ENCODE measurements around the gene PCTP. TPM values are rescaled to one million over a fixed set of nuclear protein-coding genes. Genes with fewer than 3 reads are reported as not detected.

Gene PCTP
- total and polyA plus RNA-seq, 4 experiments from 2014 or later, result 2.3 to 4.7 (median 3.0) TPM

- CTCF ChIA-PET (ENCODE audit: partially characterized antibody), result interaction anchor here (1.6 kb wide), 1 partner anchor 10 kb away, joined by 7 read pairs; no protein-coding TSS in a partner anchor
- Histone ChIP-seq H3K4me3 (ENCODE audit: low read length in 2 of 2) (no peak overlapping the region), H3K9me3 (ENCODE audit: control insufficient read depth in 1 of 2, low read length in 2 of 2) (no peaks in the 10 kb centered on the region), H3K27me3 (ENCODE audit: insufficient read depth, low read length) (no peaks in the 10 kb centered on the region), H3K27ac (ENCODE audit: low read depth, low read length) (no peak overlapping the region), H3K4me1 (ENCODE audit: insufficient read depth, low read length) (no peaks in the 10 kb centered on the region), H3K36me3 (ENCODE audit: insufficient read depth, low read length) (no peaks in the 10 kb centered on the region)
- no peak overlapping the region for H3K27ac Mint-ChIP-seq
- no peak for DNase-seq
- H3K9me3 Mint-ChIP-seq, result no peaks in the 10 kb centered on the region
- no peak overlapping the region for H3K4me3 Mint-ChIP-seq
- no peaks in the 10 kb centered on the region for H3K36me3 Mint-ChIP-seq
- POLR2A ChIA-PET (ENCODE audit: partially characterized antibody), result no interaction called here
- H3K27me3 Mint-ChIP-seq, result peaks cover 25 to 46% of the 10 kb centered on the region in 2 donors
- no peaks in the 10 kb centered on the region for H3K4me1 Mint-ChIP-seq
- intact Hi-C loops (cut with micrococcal nuclease), result no loop called here
Observed at GRCh38 chr17:55727920-55728319, 22.9 kb upstream of the PCTP start.

DNA sequence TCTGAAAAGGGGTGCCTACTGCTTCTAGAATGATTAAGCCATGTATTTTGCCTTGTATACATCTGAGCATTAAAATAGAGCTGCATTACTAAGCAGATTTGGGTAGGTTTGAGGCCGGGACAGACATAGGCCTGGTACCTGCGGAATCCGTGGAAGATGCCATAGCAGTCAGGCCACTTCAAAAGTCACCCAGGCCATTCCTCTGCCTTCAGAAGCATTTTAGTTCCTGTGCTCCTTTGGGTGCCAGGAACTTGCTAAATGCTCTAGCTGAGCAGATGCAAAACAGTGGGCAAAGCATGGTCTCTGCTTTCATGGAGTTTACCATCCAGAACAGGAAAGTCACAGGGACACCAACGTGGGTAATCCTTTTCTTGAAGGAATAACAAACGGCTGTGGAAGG lies 22.5 kb upstream of the PCTP start:
- H3K27me3 ChIP-seq (ENCODE audit: insufficient read depth, low read length), result no peaks in the 10 kb centered on the region
- no peak overlapping the region for H3K27ac ChIP-seq (ENCODE audit: low read depth, low read length)
- intact Hi-C loops (cut with micrococcal nuclease), result no loop called here
- H3K9me3 ChIP-seq (ENCODE audit: control insufficient read depth in 1 of 2, low read length in 2 of 2), result no peaks in the 10 kb centered on the region
- Mint-ChIP-seq H3K9me3 (no peaks in the 10 kb centered on the region), H3K4me1 (no peaks in the 10 kb centered on the region), H3K36me3 (no peaks in the 10 kb centered on the region), H3K27me3 (peaks cover 27 to 44% of the 10 kb centered on the region in 2 donors), H3K4me3 (no peak overlapping the region), H3K27ac (no peak overlapping the region)
- no peak for DNase-seq
- ChIA-PET POLR2A (ENCODE audit: partially characterized antibody) (no interaction called here), CTCF (ENCODE audit: partially characterized antibody) (interaction anchor here (1.6 kb wide), 1 partner anchor 10 kb away, joined by 7 read pairs; no protein-coding TSS in a partner anchor)
- no peaks in the 10 kb centered on the region for H3K4me1 ChIP-seq (ENCODE audit: insufficient read depth, low read length)
- no peak overlapping the region for H3K4me3 ChIP-seq (ENCODE audit: low read length in 2 of 2)
- no peaks in the 10 kb centered on the region for H3K36me3 ChIP-seq (ENCODE audit: insufficient read depth, low read length)

- H3K27ac Mint-ChIP-seq, result no peak overlapping the region
- H3K4me3 ChIP-seq (ENCODE audit: low read length in 2 of 2), result no peak overlapping the region
- H3K36me3 ChIP-seq (ENCODE audit: insufficient read depth, low read length), result no peaks in the 10 kb centered on the region
- no peaks in the 10 kb centered on the region for H3K9me3 ChIP-seq (ENCODE audit: control insufficient read depth in 1 of 2, low read length in 2 of 2)
- no peaks in the 10 kb centered on the region for H3K36me3 Mint-ChIP-seq
- no peak overlapping the region for H3K27ac ChIP-seq (ENCODE audit: low read depth, low read length)
- H3K27me3 Mint-ChIP-seq, result peaks cover 27 to 43% of the 10 kb centered on the region in 2 donors
- H3K4me1 ChIP-seq (ENCODE audit: insufficient read depth, low read length), result no peaks in the 10 kb centered on the region
- H3K9me3 Mint-ChIP-seq, result no peaks in the 10 kb centered on the region
- POLR2A ChIA-PET (ENCODE audit: partially characterized antibody), result no interaction called here
- intact Hi-C loops (cut with micrococcal nuclease), result no loop called here
- H3K4me3 Mint-ChIP-seq, result no peak overlapping the region
- no peaks in the 10 kb centered on the region for H3K27me3 ChIP-seq (ENCODE audit: insufficient read depth, low read length)
- H3K4me1 Mint-ChIP-seq, result no peaks in the 10 kb centered on the region
- no peak for DNase-seq
- CTCF ChIA-PET (ENCODE audit: partially characterized antibody), result interaction anchor here (1.6 kb wide), 1 partner anchor 11 kb away, joined by 7 read pairs; no protein-coding TSS in a partner anchor
Observed at GRCh38 chr17:55728833-55729232, 22.0 kb upstream of the PCTP start.

- no peak overlapping the region for H3K27ac Mint-ChIP-seq
- H3K4me3 Mint-ChIP-seq, result no peak overlapping the region
- ChIA-PET POLR2A (ENCODE audit: partially characterized antibody) (no interaction called here), CTCF (ENCODE audit: partially characterized antibody) (interaction anchor here (1.6 kb wide), 1 partner anchor 12 kb away, joined by 7 read pairs; no protein-coding TSS in a partner anchor)
- no peak overlapping the region for H3K4me3 ChIP-seq (ENCODE audit: low read length in 2 of 2)
- H3K9me3 ChIP-seq (ENCODE audit: control insufficient read depth in 1 of 2, low read length in 2 of 2), result no peaks in the 10 kb centered on the region
- no peaks in the 10 kb centered on the region for H3K4me1 Mint-ChIP-seq
- intact Hi-C loops (cut with micrococcal nuclease), result no loop called here
- no peaks in the 10 kb centered on the region for H3K4me1 ChIP-seq (ENCODE audit: insufficient read depth, low read length)
- no peaks in the 10 kb centered on the region for H3K9me3 Mint-ChIP-seq
- no peaks in the 10 kb centered on the region for H3K36me3 ChIP-seq (ENCODE audit: insufficient read depth, low read length)
- no peak overlapping the region for H3K27ac ChIP-seq (ENCODE audit: low read depth, low read length)
- no peaks in the 10 kb centered on the region for H3K36me3 Mint-ChIP-seq
- H3K27me3 Mint-ChIP-seq, result peaks cover 31 to 40% of the 10 kb centered on the region in 2 donors
- H3K27me3 ChIP-seq (ENCODE audit: insufficient read depth, low read length), result no peaks in the 10 kb centered on the region
- no peak for DNase-seq
Observed at GRCh38 chr17:55729484-55729883, 21.4 kb upstream of the PCTP start.

DNA sequence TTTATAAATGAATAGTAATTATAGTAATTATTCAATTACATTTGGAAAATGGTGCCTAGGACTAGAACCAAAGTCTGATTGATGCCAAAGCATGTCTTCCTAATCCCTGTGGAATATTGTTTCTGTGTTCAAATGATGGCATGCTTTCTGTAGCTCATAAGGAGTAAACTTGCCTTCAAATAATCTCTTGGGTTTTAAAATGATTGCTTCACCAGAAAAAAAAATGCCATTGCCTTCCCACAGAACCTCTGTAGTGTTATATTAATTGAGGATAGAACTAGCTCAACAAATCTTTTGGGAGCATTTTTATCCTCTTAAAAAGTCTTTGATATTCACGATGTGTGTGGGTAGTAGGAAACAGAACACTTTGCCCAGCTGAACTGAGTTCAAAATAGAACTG lies 20.5 kb upstream of the PCTP start:
- Histone ChIP-seq H3K36me3 (ENCODE audit: insufficient read depth, low read length) (no peaks in the 10 kb centered on the region), H3K9me3 (ENCODE audit: control insufficient read depth in 1 of 2, low read length in 2 of 2) (no peaks in the 10 kb centered on the region), H3K27me3 (ENCODE audit: insufficient read depth, low read length) (no peaks in the 10 kb centered on the region), H3K4me3 (ENCODE audit: low read length in 2 of 2) (no peak overlapping the region), H3K27ac (ENCODE audit: low read depth, low read length) (no peak overlapping the region), H3K4me1 (ENCODE audit: insufficient read depth, low read length) (no peaks in the 10 kb centered on the region)
- H3K27ac Mint-ChIP-seq, result no peak overlapping the region
- H3K36me3 Mint-ChIP-seq, result no peaks in the 10 kb centered on the region
- ChIA-PET CTCF (ENCODE audit: partially characterized antibody) (interaction anchor here (1.0 to 1.1 kb wide), 2 partner anchors 12 to 204 kb away, joined by 4 read pairs; no protein-coding TSS in a partner anchor), POLR2A (ENCODE audit: partially characterized antibody) (no interaction called here)
- no peak for DNase-seq
- no peaks in the 10 kb centered on the region for H3K9me3 Mint-ChIP-seq
- H3K4me1 Mint-ChIP-seq, result no peaks in the 10 kb centered on the region
- H3K27me3 Mint-ChIP-seq, result peaks cover 31 to 34% of the 10 kb centered on the region in 2 donors
- intact Hi-C loops (cut with micrococcal nuclease), result no loop called here
- H3K4me3 Mint-ChIP-seq, result no peak overlapping the region

- DNase-seq, result no peak
- H3K36me3 ChIP-seq (ENCODE audit: insufficient read depth, low read length), result no peaks in the 10 kb centered on the region
- intact Hi-C loops (cut with micrococcal nuclease), result no loop called here
- H3K27me3 ChIP-seq (ENCODE audit: insufficient read depth, low read length), result no peaks in the 10 kb centered on the region
- Mint-ChIP-seq H3K27me3 (peaks cover 30 to 32% of the 10 kb centered on the region in 2 donors), H3K4me3 (no peak overlapping the region), H3K4me1 (no peaks in the 10 kb centered on the region), H3K27ac (no peak overlapping the region), H3K9me3 (no peaks in the 10 kb centered on the region), H3K36me3 (no peaks in the 10 kb centered on the region)
- POLR2A ChIA-PET (ENCODE audit: partially characterized antibody), result no interaction called here
- no peak overlapping the region for H3K4me3 ChIP-seq (ENCODE audit: low read length in 2 of 2)
- H3K27ac ChIP-seq (ENCODE audit: low read depth, low read length), result no peak overlapping the region
- no peaks in the 10 kb centered on the region for H3K4me1 ChIP-seq (ENCODE audit: insufficient read depth, low read length)
- H3K9me3 ChIP-seq (ENCODE audit: control insufficient read depth in 1 of 2, low read length in 2 of 2), result no peaks in the 10 kb centered on the region
- CTCF ChIA-PET (ENCODE audit: partially characterized antibody), result interaction anchor here (0.6 to 1.1 kb wide), 3 partner anchors 12 to 205 kb away, joined by 3 to 4 read pairs (median 4); partner anchors contain the start of gene PCTP
Observed at GRCh38 chr17:55730808-55731207, 20.0 kb upstream of the PCTP start.

DNA sequence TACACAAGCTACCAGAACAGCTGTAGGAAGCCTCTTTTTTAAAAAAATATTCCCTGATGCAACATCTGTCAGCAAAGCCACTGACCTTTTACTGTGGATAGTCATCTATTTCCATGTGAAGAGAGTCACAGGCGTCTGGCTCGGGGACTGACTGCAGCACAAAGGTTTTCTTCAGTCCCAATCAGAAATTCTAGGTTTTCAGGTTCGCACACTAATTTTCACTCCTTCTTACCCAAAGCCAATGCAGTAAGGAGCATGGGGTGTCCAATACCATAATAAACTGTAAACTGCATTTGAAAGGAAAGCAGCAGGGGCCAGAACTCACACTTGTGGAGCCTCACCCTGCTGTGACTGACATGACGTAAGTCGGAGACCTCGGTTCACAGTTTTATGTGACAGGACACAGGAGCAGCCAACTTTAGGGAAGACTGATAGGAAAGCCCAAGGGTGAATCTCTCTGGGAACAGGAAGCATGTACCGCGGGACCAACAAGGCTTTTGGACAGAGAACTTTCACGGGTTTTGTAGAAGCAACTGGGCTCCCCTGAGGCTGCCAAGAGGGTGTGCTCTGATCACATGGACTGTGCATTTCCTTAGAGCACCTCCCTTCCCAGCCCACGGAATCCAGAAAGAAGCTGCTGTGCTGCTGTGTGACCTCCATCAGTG lies 19.1 kb upstream of the PCTP start:
- CTCF ChIA-PET (ENCODE audit: partially characterized antibody), result no interaction called here
- Histone ChIP-seq H3K9me3 (ENCODE audit: control insufficient read depth in 1 of 2, low read length in 2 of 2) (no peaks in the 10 kb centered on the region), H3K4me3 (ENCODE audit: low read length in 2 of 2) (no peak overlapping the region), H3K27ac (ENCODE audit: low read depth, low read length) (no peak overlapping the region), H3K36me3 (ENCODE audit: insufficient read depth, low read length) (no peaks in the 10 kb centered on the region), H3K27me3 (ENCODE audit: insufficient read depth, low read length) (no peaks in the 10 kb centered on the region), H3K4me1 (ENCODE audit: insufficient read depth, low read length) (no peaks in the 10 kb centered on the region)
- DNase-seq, result no peak
- Mint-ChIP-seq H3K27me3 (peaks cover 23 to 26% of the 10 kb centered on the region in 2 donors), H3K4me3 (no peak overlapping the region), H3K4me1 (no peaks in the 10 kb centered on the region), H3K36me3 (no peaks in the 10 kb centered on the region), H3K9me3 (no peaks in the 10 kb centered on the region), H3K27ac (no peak overlapping the region)
- POLR2A ChIA-PET (ENCODE audit: partially characterized antibody), result no interaction called here
- intact Hi-C loops (cut with micrococcal nuclease), result no loop called here

Data from CD4-positive, alpha-beta memory T cell (primary cell).